Naive thymus-derived CD4-positive, alpha-beta T cell (primary cell): ENCODE data around the gene PTPRM. TPM values are rescaled to one million over a fixed set of nuclear protein-coding genes. Genes with fewer than 3 reads are reported as not detected.
"Not testable (repeated sequence)": the region's sequence is repeated elsewhere in the genome, so short reads cannot be mapped to it uniquely, and the experiment has no call there.

Source experiments
- ATAC-seq: fragments of 150-1000 bp; cut with Tn5 transposase; 2 replicates; pipeline ENCODE4 v1.10.0; 2021; ENCODE audit warnings: mild to moderate bottlenecking, moderate library complexity
- CTCF ChIA-PET: fragments of 350-600 bp; sonication (Branson Sonifier 250); formaldehyde crosslinking; loops from one replicate; lab custom pipeline; 2021; ENCODE audit warnings: antibody characterized with exemption; lab: Charles Lee
- POLR2A ChIA-PET: fragments of 350-600 bp; sonication (Branson Sonifier 250); formaldehyde crosslinking; loops from one replicate; lab custom pipeline; 2021; ENCODE audit warnings: antibody characterized with exemption, inconsistent platforms; lab: Charles Lee
- DNase-seq, 9 donors: peaks; one replicate each; pipeline versions ENCODE4 v3.0.0 to v3.0.0-alpha.2; 2020 to 2022; ENCODE audit warnings: mixed read lengths in 1 of 9
- H3K27ac ChIP-seq: one replicate; pipeline ENCODE4 v1.7.0; 2013; ENCODE audit warnings: mild to moderate bottlenecking, low read depth, low read length, moderate library complexity
- H3K27me3 ChIP-seq, 2 donors: one replicate each; pipeline ENCODE4 v1.7.0; 2013; ENCODE audit warnings: low read length in 2 of 2, mild to moderate bottlenecking in 2 of 2, moderate library complexity in 2 of 2; ENCODE audit not compliant: control insufficient read depth in 2 of 2, insufficient read depth in 2 of 2
- H3K36me3 ChIP-seq, 3 experiments: 1 replicate in 2 of 3; 2 replicates in 1 of 3; pipeline ENCODE4 v1.7.0; 2013; ENCODE audit warnings: low read length in 3 of 3, mild to moderate bottlenecking in 3 of 3, moderate library complexity in 1 of 3; ENCODE audit not compliant: insufficient read depth in 3 of 3, control insufficient read depth in 2 of 3
- H3K4me1 ChIP-seq, 2 donors: one replicate each; pipeline ENCODE4 v1.7.0; 2013; ENCODE audit warnings: low read length in 2 of 2, mild to moderate bottlenecking in 2 of 2, moderate library complexity in 1 of 2; ENCODE audit not compliant: control insufficient read depth in 2 of 2, insufficient read depth in 2 of 2
- H3K4me3 ChIP-seq: 2 replicates; pipeline ENCODE4 v1.7.0; 2013; ENCODE audit warnings: mild to moderate bottlenecking, low read length
- H3K9me3 ChIP-seq, 3 experiments: 1 replicate in 2 of 3; 2 replicates in 1 of 3; pipeline ENCODE4 v1.7.0; 2013; ENCODE audit warnings: low read length in 3 of 3; ENCODE audit not compliant: control insufficient read depth in 2 of 3
- H3K27ac Mint-ChIP-seq, 9 donors: one replicate each; pipeline ENCODE4 v1.8.0; 2020 to 2022; ENCODE audit warnings: mixed read lengths in 9 of 9, mild to moderate bottlenecking in 8 of 9, moderate library complexity in 5 of 9, inconsistent platforms in 2 of 9
- H3K27me3 Mint-ChIP-seq, 5 donors: one replicate each; pipeline ENCODE4 v1.8.0; 2021 to 2022; ENCODE audit warnings: mixed read lengths in 5 of 5, mild to moderate bottlenecking in 1 of 5
- H3K36me3 Mint-ChIP-seq, 5 donors: one replicate each; pipeline ENCODE4 v1.8.0; 2020 to 2022; ENCODE audit warnings: mixed read lengths in 5 of 5, mild to moderate bottlenecking in 3 of 5, inconsistent platforms in 1 of 5
- H3K4me1 Mint-ChIP-seq, 7 donors: one replicate each; pipeline ENCODE4 v1.8.0; 2020 to 2022; ENCODE audit warnings: mixed read lengths in 7 of 7, mild to moderate bottlenecking in 3 of 7, inconsistent platforms in 1 of 7
- H3K4me3 Mint-ChIP-seq, 10 donors: one replicate each; pipeline ENCODE4 v1.8.0; 2020 to 2022; ENCODE audit warnings: mild to moderate bottlenecking in 10 of 10, mixed read lengths in 10 of 10, moderate library complexity in 6 of 10, inconsistent platforms in 2 of 10
- H3K9me3 Mint-ChIP-seq, 11 donors: one replicate each; pipeline ENCODE4 v1.8.0; 2020 to 2022; ENCODE audit warnings: mixed read lengths in 11 of 11, mild to moderate bottlenecking in 4 of 11, inconsistent platforms in 1 of 11, moderate library complexity in 1 of 11
- intact Hi-C, 2 donors: fragments of 100-400 bp; cut with micrococcal nuclease; formaldehyde crosslinking; loops; one replicate each; pipeline ENCODE4 v1.15.1; 2023
- polyA plus RNA-seq, 2 donors: library from polyadenylated mRNA; unstranded; fragments of 300-500 nt; fragmentation: Illumina TruSeq; gene quantifications; one replicate each; pipeline ENCODE4 v1.2.3, GENCODE V29; 2021
- total RNA-seq, 6 experiments: library from RNA in 5 of 6; stranded (reverse) in 5 of 6; gene quantifications; 1 replicate in 5 of 6; 2 replicates in 1 of 6; pipeline ENCODE4 v1.2.3 and lab custom pipeline; 2021 to 2026

Gene PTPRM
- total and polyA plus RNA-seq, 7 experiments from 2014 or later: 3.8 to 21.2 (median 8.4) TPM

DNA sequence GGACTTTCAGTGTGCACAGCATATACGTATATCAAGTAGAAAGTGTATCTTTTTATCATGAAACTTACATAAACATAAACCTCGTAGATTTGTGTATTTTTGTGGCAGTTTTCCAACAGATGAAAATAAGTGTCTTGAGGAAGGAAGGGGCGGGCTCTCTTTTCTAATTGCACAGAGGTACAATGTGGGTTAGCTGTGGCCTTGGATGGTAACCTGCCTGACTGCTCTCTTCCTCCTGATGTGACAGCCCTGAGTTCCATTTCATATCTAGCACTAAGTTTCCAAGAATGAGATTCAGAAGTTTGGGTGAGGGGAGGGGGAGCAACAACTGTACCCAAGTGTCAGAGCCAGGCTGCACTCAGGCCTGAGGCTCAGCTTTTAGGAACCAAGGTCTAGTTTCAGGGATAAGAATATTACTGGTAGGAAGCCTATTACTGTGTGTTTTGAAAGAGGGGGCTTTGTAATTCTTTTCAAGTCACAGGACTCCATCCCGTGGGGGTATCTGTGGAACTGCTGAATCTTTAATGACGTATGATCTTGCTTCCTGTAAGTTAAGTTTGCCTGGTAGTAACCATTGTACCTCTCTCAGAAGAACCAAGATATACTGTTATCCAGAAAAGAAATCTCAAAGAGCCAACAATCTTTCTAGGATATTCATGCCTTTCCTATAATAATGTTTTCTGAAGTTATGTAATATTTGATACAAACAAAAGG, 483.7 kb downstream of the PTPRM start:
- peaks cover 0 to 4% (median 0%) of the 10 kb centered on the region in 5 donors for H3K27me3 Mint-ChIP-seq
- Histone ChIP-seq H3K4me3 (no peak overlapping the region), H3K36me3 (no peaks in the 10 kb centered on the region), H3K4me1 (peaks cover 0 to 6% of the 10 kb centered on the region in 2 donors), H3K27me3 (no peaks in the 10 kb centered on the region), H3K27ac (no peak overlapping the region), H3K9me3 (no peaks in the 10 kb centered on the region)
- ChIA-PET POLR2A (no interaction called here), CTCF (no interaction called here)
- peak overlapping the region in 4 of 9 donors; percentile 23 to 91 (median 46) for H3K27ac Mint-ChIP-seq
- no peaks in the 10 kb centered on the region for H3K36me3 Mint-ChIP-seq
- H3K4me3 Mint-ChIP-seq: peak overlapping the region in 4 of 10 donors; percentile 11 to 36 (median 24)
- no peak for ATAC-seq
- peaks cover 0 to 43% (median 18%) of the 10 kb centered on the region in 7 donors for H3K4me1 Mint-ChIP-seq
- peaks cover 0 to 6% (median 0%) of the 10 kb centered on the region in 11 donors for H3K9me3 Mint-ChIP-seq
- DNase-seq: peak in 1 of 9 donors; percentile 9
- intact Hi-C loops: no loop called here

DNA sequence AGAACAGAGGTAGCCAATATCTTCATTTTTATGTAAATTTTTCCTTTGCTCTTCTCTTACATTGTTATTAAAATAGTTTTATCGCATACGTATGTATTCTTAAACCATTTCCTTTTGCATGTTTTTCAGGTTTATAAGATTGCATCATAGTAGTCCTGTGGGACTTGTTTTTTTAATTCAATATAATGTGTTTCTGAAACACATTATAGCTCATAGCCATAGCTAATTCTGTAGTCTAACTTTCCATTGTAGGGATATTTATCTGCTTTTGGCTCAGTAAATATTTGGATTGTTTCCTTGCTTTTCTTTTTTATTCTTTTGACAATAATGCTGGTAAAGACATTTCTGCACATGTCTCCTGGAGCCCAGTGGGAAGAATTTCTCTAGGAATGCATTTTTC, 484.3 kb downstream of the PTPRM start:
- Mint-ChIP-seq H3K4me1 (peaks cover 0 to 36% (median 14%) of the 10 kb centered on the region in 7 donors), H3K9me3 (peaks cover 0 to 6% (median 0%) of the 10 kb centered on the region in 11 donors), H3K36me3 (no peaks in the 10 kb centered on the region), H3K27ac (peak overlapping the region in 2 of 9 donors; percentile 33 to 91), H3K27me3 (peaks cover 0 to 4% (median 0%) of the 10 kb centered on the region in 5 donors), H3K4me3 (peak overlapping the region in 1 of 10 donors; percentile 33)
- no peak for ATAC-seq
- no peak overlapping the region for H3K4me3 ChIP-seq
- H3K9me3 ChIP-seq: no peaks in the 10 kb centered on the region
- H3K27ac ChIP-seq: no peak overlapping the region
- no peak for DNase-seq
- intact Hi-C loops: no loop called here
- CTCF ChIA-PET: no interaction called here
- POLR2A ChIA-PET: no interaction called here
- no peaks in the 10 kb centered on the region for H3K27me3 ChIP-seq
- H3K36me3 ChIP-seq: no peaks in the 10 kb centered on the region
- peaks cover 0 to 6% of the 10 kb centered on the region in 2 donors for H3K4me1 ChIP-seq

DNA sequence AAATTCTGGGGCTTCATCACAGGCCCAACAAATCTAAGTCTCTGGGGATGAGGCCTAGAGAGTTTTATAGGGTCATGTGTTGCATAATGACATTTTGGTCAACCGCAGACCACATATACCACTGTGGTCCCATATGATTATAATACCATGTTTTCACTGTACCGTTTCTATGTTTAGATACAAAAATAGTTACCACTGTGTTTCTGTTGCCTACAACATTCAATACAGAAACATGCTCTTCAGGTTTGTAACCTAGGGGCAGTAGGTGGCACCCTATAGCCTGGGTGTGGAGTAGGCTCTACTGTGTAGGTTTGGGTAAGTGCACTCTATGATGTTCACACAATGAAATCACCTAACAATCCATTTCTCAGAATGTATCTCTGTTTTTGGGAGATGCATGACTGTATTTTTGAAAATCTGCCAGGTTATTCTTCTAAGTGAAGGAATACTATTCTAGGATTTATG, 485.2 kb downstream of the PTPRM start:
- ChIA-PET POLR2A (no interaction called here), CTCF (no interaction called here)
- H3K36me3 ChIP-seq: no peaks in the 10 kb centered on the region
- peaks cover 0 to 3% (median 0%) of the 10 kb centered on the region in 5 donors for H3K36me3 Mint-ChIP-seq
- no peak overlapping the region for H3K27ac Mint-ChIP-seq
- peak; percentile 73 for ATAC-seq
- H3K4me1 ChIP-seq: peaks cover 0 to 6% of the 10 kb centered on the region in 2 donors
- H3K4me3 ChIP-seq: no peak overlapping the region
- peaks cover 0 to 4% (median 0%) of the 10 kb centered on the region in 5 donors for H3K27me3 Mint-ChIP-seq
- intact Hi-C loops: no loop called here
- no peak overlapping the region for H3K27ac ChIP-seq
- no peak overlapping the region for H3K4me3 Mint-ChIP-seq
- H3K4me1 Mint-ChIP-seq: peaks cover 0 to 33% (median 14%) of the 10 kb centered on the region in 7 donors
- peaks cover 0 to 6% (median 0%) of the 10 kb centered on the region in 11 donors for H3K9me3 Mint-ChIP-seq
- H3K9me3 ChIP-seq: no peaks in the 10 kb centered on the region
- DNase-seq: peak in 1 of 9 donors; percentile 36
- no peaks in the 10 kb centered on the region for H3K27me3 ChIP-seq

DNA sequence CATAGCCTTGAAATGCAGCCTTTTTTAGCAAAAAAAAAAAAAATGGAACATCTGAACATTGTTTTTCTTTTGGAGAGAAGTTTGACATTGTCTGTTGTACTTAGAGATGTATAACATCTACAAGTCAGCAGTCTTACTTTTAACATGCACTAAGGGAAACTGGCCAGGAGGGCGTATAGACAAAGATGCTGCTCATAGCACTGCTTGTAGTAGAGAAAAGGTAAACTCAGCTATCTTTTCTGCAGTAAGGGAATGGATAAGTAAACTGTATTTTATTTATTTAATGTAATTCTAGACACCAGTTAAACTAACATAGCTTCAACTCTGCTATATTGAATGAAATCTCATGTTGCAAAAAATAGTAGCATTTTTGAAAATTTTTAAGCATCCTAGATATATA, 489.6 kb downstream of the PTPRM start:
- POLR2A ChIA-PET: no interaction called here
- ATAC-seq (no peak), DNase-seq (no peak)
- Mint-ChIP-seq H3K27me3 (peaks cover 0 to 4% (median 0%) of the 10 kb centered on the region in 5 donors), H3K27ac (no peak overlapping the region), H3K36me3 (peaks cover 0 to 3% (median 0%) of the 10 kb centered on the region in 5 donors), H3K4me3 (no peak overlapping the region), H3K9me3 (peaks cover 0 to 6% (median 0%) of the 10 kb centered on the region in 11 donors), H3K4me1 (peaks cover 0 to 9% (median 3%) of the 10 kb centered on the region in 7 donors)
- Histone ChIP-seq H3K27ac (no peak overlapping the region), H3K36me3 (no peaks in the 10 kb centered on the region), H3K4me1 (peaks cover 0 to 6% of the 10 kb centered on the region in 2 donors), H3K9me3 (no peaks in the 10 kb centered on the region), H3K27me3 (no peaks in the 10 kb centered on the region), H3K4me3 (no peak overlapping the region)
- intact Hi-C loops: no loop called here
- CTCF ChIA-PET: no interaction called here

DNA sequence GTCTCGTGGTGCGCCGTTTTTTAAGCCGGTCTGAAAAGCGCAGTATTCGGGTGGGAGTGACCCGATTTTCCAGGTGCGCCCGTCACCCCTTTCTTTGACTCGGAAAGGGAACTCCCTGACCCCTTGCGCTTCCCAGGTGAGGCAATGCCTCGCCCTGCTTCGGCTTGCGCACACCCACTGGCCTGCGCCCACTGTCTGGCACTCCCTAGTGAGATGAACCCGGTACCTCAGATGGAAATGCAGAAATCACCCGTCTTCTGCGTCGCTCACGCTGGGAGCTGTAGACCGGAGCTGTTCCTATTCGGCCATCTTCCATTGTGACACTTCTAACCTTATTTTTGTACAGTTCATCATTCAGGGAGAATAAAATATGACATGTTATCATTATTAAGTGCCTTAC, 496.0 kb downstream of the PTPRM start:
- H3K27ac ChIP-seq, intact Hi-C loops, CTCF ChIA-PET, H3K4me1 Mint-ChIP-seq, POLR2A ChIA-PET, DNase-seq, H3K36me3 ChIP-seq, H3K27me3 ChIP-seq, H3K4me3 ChIP-seq, H3K27me3 Mint-ChIP-seq, H3K36me3 Mint-ChIP-seq, H3K4me1 ChIP-seq, ATAC-seq, H3K9me3 ChIP-seq, H3K9me3 Mint-ChIP-seq: not testable (repeated sequence)
- H3K4me3 Mint-ChIP-seq: peak overlapping the region in 6 of 10 donors; percentile 29 to 70 (median 60)
- peak overlapping the region in 2 of 9 donors; percentile 70 to 74 for H3K27ac Mint-ChIP-seq

DNA sequence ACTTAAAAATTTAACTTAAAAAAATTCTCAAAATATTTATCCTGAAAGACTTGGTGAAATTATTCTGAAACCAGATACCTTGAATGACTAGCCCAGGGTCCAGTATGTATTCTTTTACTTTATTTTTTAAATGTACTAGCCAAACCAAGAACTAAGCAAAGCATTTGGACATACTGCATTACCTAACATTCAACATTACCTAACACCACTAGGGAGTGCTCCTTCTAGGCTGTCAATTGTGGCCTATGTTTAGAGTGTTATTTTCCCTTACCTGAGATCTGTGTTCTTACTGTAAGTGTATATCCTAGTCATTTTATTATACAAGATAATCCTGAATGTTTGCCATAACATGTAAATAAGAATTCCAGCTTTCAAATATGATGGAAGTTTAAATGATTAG, 496.6 kb downstream of the PTPRM start:
- H3K27me3 Mint-ChIP-seq: no peaks in the 10 kb centered on the region
- no peaks in the 10 kb centered on the region for H3K27me3 ChIP-seq
- peaks cover 0 to 5% (median 0%) of the 10 kb centered on the region in 11 donors for H3K9me3 Mint-ChIP-seq
- CTCF ChIA-PET: no interaction called here
- no peak overlapping the region for H3K27ac ChIP-seq
- H3K36me3 ChIP-seq: no peaks in the 10 kb centered on the region
- H3K4me3 ChIP-seq: no peak overlapping the region
- peak overlapping the region in 1 of 10 donors; percentile 57 for H3K4me3 Mint-ChIP-seq
- H3K27ac Mint-ChIP-seq: no peak overlapping the region
- POLR2A ChIA-PET: no interaction called here
- H3K36me3 Mint-ChIP-seq: no peaks in the 10 kb centered on the region
- intact Hi-C loops: no loop called here
- H3K4me1 Mint-ChIP-seq: no peaks in the 10 kb centered on the region
- H3K4me1 ChIP-seq: no peaks in the 10 kb centered on the region
- ATAC-seq (no peak), DNase-seq (no peak)
- H3K9me3 ChIP-seq: no peaks in the 10 kb centered on the region
